ENCODE measurements around the gene APBB2.

Gene APBB2

DNA sequence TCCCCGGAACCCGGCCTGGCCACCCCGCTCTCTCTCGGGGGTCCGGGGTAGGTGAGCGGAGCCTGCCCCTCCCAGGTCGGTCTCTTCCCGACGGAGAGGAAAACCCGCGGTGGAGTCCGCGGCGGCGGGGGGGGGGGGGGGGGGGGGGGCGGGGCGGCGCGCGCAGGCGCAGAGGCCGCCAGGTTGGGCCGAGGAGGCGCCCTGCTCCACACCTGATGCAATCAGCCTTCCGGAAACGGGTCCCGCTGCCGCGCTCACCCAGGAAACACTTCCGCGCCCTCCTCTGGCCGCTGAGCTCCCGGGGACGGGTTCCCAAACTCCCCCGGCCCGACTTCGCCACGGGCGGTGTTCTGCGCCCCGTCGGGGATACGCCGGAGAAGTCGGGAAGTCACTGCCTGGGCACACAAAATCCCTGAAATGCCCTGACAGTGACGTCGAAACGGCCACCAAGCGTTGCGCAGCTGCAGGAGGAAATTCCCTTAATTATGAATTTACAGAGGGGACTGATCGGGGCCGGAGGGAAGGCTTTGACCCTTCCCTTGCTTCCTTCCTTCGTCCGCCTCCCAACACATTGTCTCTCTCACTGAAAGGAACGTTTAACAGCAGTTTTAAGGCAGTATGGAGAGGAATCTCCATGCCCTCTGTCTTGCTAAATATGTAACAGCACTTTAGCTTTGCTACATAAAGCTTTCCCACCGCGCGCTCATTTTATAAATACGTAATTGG is 2.1 kb upstream of the APBB2 start:
- TF ChIP-seq, protein P1, sequence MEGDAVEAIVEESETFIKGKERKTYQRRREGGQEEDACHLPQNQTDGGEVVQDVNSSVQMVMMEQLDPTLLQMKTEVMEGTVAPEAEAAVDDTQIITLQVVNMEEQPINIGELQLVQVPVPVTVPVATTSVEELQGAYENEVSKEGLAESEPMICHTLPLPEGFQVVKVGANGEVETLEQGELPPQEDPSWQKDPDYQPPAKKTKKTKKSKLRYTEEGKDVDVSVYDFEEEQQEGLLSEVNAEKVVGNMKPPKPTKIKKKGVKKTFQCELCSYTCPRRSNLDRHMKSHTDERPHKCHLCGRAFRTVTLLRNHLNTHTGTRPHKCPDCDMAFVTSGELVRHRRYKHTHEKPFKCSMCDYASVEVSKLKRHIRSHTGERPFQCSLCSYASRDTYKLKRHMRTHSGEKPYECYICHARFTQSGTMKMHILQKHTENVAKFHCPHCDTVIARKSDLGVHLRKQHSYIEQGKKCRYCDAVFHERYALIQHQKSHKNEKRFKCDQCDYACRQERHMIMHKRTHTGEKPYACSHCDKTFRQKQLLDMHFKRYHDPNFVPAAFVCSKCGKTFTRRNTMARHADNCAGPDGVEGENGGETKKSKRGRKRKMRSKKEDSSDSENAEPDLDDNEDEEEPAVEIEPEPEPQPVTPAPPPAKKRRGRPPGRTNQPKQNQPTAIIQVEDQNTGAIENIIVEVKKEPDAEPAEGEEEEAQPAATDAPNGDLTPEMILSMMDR (IDR thresholded peaks at IDR 0.05; ENCODE audit: insufficient read depth, low read depth, low read length, missing control alignments), result peak; percentile 27
- DNase-seq (ENCODE audit: low read depth), result peak; percentile 92
- peak overlapping the region; percentile 72 for H3K4me3 ChIP-seq (ENCODE audit: low read depth, low read length)

DNA sequence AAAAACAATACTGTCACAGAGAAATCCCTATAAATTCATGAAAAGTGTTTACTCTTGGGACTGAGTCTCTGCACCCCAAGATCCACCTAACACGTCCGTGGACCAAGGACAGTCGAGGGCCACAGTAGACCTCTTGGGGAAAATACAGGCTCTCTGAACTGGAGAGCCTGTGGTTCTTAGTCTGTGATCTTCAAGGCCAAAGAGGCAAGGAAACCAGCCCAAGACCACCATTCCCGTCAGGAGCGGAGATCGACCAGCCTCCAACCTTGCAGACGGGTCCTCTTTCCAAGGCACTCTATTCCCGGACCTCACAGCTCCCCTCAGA is 1.6 kb upstream of the APBB2 start:
- peak overlapping the region; percentile 72 for H3K4me3 ChIP-seq (ENCODE audit: low read depth, low read length)
- TF ChIP-seq, protein P1 (IDR thresholded peaks at IDR 0.05; ENCODE audit: insufficient read depth, low read depth, low read length, missing control alignments), result no peak

DNA sequence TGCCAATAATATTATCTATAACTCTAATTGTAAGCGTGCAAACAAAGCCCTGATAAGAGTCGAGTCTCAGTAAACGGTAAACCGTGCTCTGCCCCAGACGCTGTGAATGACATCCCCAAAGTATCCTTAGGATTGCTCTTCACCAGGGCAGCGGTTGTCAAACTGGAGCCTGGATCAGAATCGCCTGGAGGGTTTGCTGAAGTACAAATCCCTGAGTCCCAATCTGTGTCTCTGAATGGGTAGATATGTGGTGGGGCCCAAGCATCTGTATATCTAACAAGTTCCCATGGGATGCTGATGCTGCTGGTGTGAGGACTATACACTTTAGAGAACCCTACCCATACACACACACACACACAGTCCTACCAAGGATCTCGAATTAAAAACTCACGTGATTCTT is 813 bp upstream of the APBB2 start:
- DNase-seq (ENCODE audit: low read depth), result no peak
- TF ChIP-seq, protein P1 (IDR thresholded peaks at IDR 0.05; ENCODE audit: insufficient read depth, low read depth, low read length, missing control alignments), result no peak
- H3K4me3 ChIP-seq (ENCODE audit: low read depth, low read length), result no peak overlapping the region

More for the DNA sequence above, 1.6 kb upstream of the APBB2 start:
- DNase-seq (ENCODE audit: low read depth), result no peak

DNA sequence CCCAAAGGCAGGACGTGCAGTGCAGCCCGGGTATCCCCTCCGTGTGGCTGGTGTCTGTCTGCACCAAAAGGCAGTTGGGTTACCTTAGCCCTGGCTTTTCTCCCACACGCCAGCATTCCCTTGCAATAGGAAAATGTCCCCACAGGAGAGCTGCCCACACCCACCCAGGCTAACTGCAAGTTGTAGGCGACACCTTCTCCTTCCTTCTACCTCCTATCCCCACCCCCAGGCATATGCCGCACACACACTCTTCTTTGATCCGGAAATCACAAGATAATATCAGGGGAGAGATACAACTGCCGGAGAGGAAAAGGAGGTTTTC is 444 bp upstream of the APBB2 start:
- peak overlapping the region; percentile 83 for H3K4me3 ChIP-seq (ENCODE audit: low read depth, low read length)
- TF ChIP-seq, protein P1 (IDR thresholded peaks at IDR 0.05; ENCODE audit: insufficient read depth, low read depth, low read length, missing control alignments), result no peak

DNA sequence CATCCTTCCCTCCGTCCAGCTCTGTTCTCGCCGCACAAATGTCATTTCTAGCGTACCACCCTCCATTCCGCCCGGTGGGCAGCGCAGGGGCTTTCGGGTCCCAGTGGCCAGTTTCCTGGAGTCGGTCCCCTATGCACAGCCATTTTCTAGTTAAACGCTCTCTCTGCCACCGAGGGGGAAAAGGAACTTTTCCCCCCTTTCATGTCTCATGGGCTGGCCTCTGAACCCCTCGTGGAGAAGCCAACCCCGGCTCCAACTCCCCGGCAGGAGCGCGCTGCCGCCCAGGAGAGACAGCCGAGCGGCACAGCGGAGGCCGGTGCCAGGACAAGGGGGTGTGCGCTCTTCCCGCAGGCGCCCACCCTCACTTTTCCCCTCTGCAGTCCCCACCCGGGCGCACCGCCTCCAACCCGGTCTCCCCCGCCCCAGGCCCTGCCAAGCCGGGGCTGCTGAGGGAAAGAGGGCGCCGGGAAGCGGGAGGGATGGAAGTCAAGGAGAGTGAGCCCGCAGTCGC is 662 bp downstream of the APBB2 start:
- peak overlapping the region; percentile 83 for H3K4me3 ChIP-seq (ENCODE audit: low read depth, low read length)
- TF ChIP-seq, protein P1 (IDR thresholded peaks at IDR 0.05; ENCODE audit: insufficient read depth, low read depth, low read length, missing control alignments), result no peak
- DNase-seq (ENCODE audit: low read depth), result peak; percentile 39

More for the DNA sequence above, 444 bp upstream of the APBB2 start:
- DNase-seq (ENCODE audit: low read depth), result no peak

DNA sequence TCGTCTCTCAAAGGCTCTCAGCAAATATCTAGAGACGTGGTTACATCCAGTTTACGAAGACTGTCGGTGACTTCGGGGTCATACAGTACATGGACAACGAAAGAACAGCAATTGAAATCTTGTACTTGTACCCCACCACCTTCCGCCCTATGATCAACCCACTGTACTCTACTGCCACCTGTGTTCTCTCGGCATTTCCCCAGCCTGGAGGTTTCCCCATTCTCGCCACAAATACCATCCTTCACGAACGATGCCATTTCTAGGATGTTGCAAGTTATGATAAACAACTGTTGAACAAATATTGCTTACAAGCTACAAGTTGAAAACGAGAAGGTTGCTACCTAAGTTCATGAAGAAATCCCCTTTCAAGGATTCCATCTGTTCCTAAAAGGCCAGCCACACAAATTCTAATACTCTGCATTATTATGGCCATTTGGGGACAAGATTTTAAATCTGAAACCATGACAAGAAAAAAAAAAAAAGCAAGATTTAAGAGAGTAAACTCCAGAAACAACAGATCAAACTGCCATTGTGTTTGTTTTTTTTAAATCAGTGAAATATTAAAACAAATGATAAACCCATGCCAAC is 1.6 kb downstream of the APBB2 start:
- DNase-seq (ENCODE audit: low read depth), result peak; percentile 80
- TF ChIP-seq, protein P1 (IDR thresholded peaks at IDR 0.05; ENCODE audit: insufficient read depth, low read depth, low read length, missing control alignments), result peak; percentile 65

More for the DNA sequence above, 1.6 kb downstream of the APBB2 start:
- H3K4me3 ChIP-seq (ENCODE audit: low read depth, low read length), result peak overlapping the region; percentile 83

Data from GM12865 (cell line).